ENCODE data around the gene CWH43.
"Not testable (repeated sequence)": the region's sequence is repeated elsewhere in the genome, so short reads cannot be mapped to it uniquely, and the experiment has no call there.

The CWH43 gene

DNA sequence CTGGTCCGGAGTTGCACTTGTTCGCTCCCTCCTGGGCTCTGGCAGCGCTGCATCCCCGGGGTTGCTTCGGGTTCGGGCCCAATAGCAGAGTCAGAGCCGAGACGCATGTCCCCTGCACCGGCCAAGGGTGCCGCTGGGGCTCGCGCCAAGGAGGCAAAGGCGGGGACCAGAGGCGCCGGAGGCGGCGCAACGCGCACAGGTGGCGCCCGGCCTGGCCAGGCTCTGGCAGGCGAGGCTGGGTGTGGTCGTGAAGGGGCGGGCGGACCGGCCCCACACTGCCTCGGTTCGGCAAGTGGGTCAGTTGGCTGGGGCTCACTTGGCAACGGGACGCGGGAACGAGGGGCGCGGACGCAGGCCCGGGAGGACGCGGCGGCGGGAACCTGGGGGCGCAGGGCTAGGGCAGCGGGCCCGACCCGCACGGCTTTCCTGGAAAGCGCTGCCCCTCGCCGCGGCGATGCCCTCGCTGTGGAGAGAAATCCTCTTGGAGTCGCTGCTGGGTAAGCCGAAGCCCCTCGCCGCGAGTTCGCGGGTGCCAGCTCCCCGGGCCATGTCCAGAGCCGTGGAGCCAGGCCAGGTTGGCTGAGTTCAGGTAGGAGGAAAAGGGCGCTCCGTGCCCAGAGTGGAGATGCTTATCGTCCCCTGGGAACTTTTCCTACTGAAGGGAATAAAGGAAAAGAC is at the start of gene CWH43:
CWH43 (plus strand) TSS at position 300 of the 678 bp plus-strand sequence; CDS start at position 455, 155 bp downstream.
- no peak for DNase-seq

GRCh38 chr4:48937033-48937432 is 49.0 kb upstream of the CWH43 start:
- DNase-seq, result no peak

- no peak for DNase-seq
Observed at GRCh38 chr4:48938831-48939230, 47.2 kb upstream of the CWH43 start.

- DNase-seq, result no peak
Observed at GRCh38 chr4:48939785-48940184, 46.3 kb upstream of the CWH43 start.

DNA sequence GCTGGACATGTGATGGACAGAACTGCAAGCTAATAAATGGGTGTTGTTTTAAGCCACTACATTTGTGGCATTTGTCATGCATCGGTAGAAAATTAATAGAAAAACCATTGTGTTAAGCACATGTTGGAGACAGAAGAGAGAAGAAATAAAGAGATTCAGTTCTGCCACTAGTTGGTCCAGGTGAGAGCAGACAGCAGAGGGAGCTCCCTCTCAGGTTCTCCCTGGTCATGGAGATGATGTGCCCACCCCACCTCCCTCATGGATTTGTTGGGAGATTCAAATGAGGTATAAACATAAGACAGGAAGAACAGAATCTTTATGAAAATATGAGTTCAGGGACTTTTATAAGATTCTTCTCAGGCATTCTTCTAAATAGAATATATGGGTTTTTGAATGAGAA is 42.7 kb upstream of the CWH43 start:
- no peak for DNase-seq

- no peak for DNase-seq
Observed at GRCh38 chr4:48944252-48944651, 41.8 kb upstream of the CWH43 start.

DNA sequence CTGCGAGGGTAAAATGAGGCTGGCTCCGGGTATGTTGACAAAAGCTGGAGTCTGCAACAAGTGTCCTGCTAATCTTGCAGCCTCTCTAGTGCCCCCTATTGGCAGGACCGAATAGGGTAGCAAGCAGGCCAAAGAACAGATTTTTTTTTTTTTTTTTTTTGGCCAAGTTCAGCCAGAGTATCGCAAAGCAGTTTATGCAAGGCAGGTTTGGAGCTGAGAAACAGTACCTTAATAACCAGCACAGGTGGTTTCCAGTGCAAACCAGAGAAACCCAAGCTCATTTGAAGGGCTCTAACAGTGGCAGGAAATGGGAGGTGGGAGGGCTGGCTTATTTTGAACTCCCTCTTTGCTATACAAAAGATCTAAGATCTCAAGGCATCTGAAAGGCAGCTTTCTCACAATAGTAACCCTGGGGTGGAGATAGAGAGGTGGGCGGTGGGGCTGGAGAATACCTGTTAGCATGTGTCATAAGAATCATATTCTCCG is 41.3 kb upstream of the CWH43 start:
- DNase-seq, result peak; percentile 3

DNA sequence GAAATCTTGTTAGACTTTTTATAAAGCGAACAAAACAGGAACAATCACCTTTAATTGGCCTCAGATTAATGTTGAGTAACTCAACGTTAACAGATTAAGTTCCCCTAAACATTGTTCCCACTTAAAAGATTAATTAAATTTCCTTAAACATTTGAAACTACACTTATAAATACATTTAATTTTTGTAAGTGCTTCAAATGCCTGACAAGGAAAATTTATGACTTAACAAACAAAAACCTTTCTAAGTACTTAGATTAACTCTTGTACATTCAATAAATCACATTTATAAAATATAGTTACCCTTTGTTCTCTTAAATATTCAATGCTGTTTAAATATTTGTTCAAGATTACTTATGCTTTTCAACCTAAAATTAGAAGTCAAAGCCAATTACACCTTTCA is 40.1 kb upstream of the CWH43 start:
- DNase-seq, result no peak

- no peak for DNase-seq
Observed at GRCh38 chr4:48947731-48948130, 38.3 kb upstream of the CWH43 start.

DNA sequence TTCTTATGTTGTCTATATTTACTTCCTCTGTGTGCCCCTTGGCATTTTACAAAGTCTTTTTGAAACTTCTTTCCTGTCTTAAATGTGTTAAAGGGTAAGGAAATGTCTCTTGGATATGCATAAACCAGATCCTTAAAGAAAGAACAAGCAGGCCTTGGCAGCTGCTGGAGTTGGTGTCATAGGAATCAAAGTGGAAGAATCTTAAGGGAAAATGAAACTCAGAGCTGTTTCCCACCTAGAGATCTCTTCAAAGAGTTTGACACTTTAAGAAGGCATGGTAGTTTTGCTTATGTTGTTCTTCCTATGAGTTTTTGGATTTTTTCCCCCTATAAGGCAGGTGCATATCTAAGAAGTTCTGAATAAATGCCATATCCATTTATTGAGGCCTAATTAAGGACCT is 37.0 kb upstream of the CWH43 start:
- DNase-seq, result no peak

GRCh38 chr4:48949518-48950219 is 36.4 kb upstream of the CWH43 start:
- DNase-seq, result no peak

DNA sequence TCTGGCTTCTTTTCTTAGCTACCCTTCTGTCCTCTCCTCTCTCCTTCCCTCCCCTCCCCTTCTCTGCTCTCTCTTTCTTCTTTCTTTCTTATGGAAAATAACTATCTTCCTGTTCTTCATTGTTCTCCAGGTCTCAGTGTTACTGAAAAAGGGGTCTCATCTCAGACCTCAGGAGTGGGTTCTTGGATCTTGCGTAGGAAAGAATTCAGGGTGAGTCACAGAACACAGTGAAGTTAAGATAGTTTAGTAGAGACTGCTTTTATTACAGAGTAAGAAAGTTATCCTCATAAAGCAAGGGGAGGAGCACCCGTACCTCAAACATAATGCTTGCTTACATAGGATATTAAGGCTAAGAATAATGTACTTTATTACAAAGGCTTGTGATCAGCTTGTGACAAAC is 31.8 kb upstream of the CWH43 start:
- no peak for DNase-seq

GRCh38 chr4:48957366-48957765 is 28.7 kb upstream of the CWH43 start:
- not testable (repeated sequence) for DNase-seq

DNA sequence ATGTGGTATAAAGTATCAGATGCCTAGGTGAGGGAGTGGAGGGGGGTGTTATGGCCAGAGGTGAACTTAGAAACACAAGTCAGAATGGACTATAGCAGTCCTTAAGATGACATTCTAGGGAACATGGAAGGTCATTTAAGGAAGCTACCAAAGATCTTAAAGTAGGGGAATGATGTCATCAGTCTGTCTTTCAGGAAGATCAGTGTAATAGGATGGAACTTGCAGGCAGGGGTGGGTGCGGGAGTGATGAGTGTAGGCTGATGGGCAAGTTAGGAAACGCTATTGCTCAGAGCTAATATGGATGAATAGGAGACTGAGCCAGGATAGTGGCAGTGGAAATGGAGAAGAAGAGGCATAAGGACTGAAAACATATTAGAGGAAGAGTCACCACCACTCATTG is 27.5 kb upstream of the CWH43 start:
- DNase-seq, result no peak

DNA sequence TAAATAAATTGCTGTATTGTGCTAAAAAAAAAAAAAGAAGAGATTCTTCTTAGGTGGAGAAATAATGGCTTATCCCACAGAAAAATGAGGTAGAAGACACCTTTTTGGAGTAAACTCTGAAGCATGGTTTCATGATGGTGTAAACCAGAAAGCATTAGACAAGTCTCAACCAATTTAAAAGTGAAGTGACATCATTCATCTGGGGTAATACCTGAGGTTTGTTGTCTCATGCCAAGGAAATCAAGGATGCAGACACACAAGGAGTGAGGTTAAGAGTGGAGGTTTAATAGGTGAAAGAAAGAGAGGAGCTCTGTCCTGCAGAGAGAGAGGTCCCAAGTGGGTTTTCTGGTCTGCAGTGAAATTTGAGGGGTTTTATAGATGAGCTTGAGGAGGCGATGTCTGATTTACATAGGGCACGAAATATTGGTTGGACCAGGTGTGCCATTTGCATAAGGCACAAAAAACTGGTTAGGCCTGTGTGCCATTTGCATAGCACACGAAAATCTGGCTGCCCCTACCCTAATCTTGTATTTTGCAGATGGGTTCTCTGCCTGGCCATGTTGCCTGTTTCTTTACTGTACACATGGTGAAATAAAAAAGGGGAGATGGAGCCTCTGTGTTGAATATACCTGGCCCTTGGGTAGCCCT is 25.0 kb upstream of the CWH43 start:
- no peak for DNase-seq

GRCh38 chr4:48962636-48963035 is 23.4 kb upstream of the CWH43 start:
- DNase-seq, result no peak

DNA sequence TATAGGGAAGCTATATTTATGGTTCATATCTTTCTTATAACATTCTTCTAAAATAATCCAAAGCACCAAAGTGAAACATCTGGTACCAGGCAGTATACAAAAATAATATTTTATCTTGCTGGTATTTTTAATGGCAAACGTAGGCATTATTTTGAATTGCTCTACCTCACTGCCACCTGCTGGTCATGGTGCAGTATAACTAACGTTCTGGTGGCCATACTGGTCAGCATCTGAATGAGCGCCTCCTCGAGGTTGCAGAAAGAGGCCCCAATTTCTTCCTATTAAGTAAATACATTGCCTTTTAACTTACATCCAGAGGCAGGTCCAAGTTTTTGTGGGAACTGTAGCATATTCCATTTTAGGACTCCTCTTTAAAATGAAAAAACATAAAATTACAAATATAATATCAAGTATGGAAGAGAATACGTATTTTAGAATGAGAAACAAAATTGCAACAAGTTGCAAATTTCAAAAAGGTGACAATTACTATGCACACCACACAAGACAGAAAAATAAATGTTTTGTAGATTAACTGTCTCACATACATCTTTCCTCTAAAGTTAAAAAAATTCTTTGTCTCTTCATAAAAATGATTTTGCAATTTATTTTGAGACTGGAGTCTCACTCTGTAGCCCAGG is 22.9 kb upstream of the CWH43 start:
- peak; percentile 72 for DNase-seq

DNA sequence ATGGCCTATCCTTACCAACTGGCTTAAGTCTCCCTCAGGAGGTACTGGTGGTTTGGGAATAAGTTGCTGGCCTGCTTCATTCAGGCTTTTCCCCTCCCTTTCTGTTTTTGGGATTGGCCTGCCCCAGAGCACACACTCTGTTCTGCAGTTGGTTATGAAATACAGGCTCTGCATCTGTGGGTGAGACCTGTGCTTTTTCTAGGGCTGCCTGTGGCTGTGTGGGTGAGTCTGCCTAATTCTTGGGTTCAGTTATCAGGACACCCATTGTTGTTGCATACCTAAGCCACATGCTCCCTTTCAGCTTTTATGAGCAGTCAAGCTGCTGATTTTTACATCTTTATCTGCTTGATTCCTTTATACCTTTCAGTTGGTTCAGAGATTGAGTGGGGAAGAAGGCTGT is 19.0 kb upstream of the CWH43 start:
- DNase-seq, result no peak

DNA sequence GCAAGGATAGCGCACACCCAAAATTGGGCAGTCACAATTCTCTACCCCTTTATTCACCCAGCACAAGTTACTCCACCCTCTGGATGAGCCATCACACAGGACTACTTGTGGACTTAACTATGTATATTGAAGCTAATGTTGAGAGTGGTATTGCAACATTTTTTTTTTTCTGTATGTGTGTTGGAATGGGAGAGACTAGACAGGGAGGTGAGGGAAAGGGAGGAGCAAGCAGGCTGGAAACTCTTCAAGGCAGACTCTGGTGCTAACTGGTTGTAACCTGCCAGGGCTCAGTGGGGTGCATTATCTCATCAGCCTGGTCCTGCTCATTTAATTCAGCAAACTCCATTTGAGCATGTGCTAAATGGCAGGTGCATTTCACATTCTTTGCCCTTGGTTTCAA is 18.4 kb upstream of the CWH43 start:
- no peak for DNase-seq

GRCh38 chr4:48968814-48969213 is 17.3 kb upstream of the CWH43 start:
- no peak for DNase-seq

GRCh38 chr4:48970471-48970921 is 15.6 kb upstream of the CWH43 start:
- DNase-seq, result no peak

GRCh38 chr4:48974979-48975640 is 11.0 kb upstream of the CWH43 start:
- DNase-seq, result no peak

DNA sequence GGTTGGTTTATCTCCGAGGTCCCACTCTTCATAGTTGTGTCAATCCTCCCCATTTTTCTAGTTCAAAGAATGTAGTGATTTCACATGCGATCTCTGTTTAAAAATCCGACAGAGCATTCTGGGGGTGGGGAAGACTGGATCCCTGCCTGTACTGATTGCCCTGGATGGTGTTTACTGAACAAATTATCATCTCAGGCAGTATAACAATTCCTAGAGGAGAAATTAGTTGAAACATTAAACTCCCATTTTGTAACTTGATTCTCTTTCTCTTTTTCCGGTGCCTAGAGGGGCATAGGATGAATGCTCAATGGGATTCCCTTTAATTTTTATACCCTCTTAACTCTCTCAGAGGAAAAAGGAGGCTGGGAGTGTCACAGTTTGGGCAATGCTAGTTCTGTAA is 10.0 kb upstream of the CWH43 start:
- DNase-seq, result no peak

All from CD4-positive, alpha-beta T cell treated with Interferon gamma for 1 hour (primary cell).